Amniotic stem cell (primary cell): ENCODE data around the gene C3orf49.

ENCODE experiments used
- DNase-seq: peaks from one replicate; lab custom pipeline; 2025; lab: John Stamatoyannopoulos, UW

C3orf49 gene

GRCh38 chr3:63819151-63819398, at the start of gene C3orf49:
Gene C3orf49 (plus strand): TSS chr3:63819299. CDS start chr3:63819472, 173 bp downstream.
- no peak for DNase-seq

- no peak for DNase-seq
Measured at GRCh38 chr3:63774781-63775180, 44.3 kb upstream of the C3orf49 start.

GRCh38 chr3:63779227-63779626, 39.9 kb upstream of the C3orf49 start:
- no peak for DNase-seq

- DNase-seq, result peak; percentile 53
Measured at GRCh38 chr3:63791974-63792373, 27.1 kb upstream of the C3orf49 start.

- DNase-seq, result no peak
Measured at GRCh38 chr3:63795438-63795837, 23.7 kb upstream of the C3orf49 start.

GRCh38 chr3:63798544-63798943, 20.6 kb upstream of the C3orf49 start:
- DNase-seq, result no peak

GRCh38 chr3:63798949-63799348, 20.1 kb upstream of the C3orf49 start:
- DNase-seq, result no peak

GRCh38 chr3:63800097-63800496, 19.0 kb upstream of the C3orf49 start:
- DNase-seq, result no peak

GRCh38 chr3:63803911-63804310, 15.2 kb upstream of the C3orf49 start:
- no peak for DNase-seq

- DNase-seq, result no peak
Measured at GRCh38 chr3:63807961-63808565, 11.0 kb upstream of the C3orf49 start.

GRCh38 chr3:63808633-63809032, 10.5 kb upstream of the C3orf49 start:
- DNase-seq, result no peak

- DNase-seq, result no peak
Measured at GRCh38 chr3:63809607-63810006, 9.5 kb upstream of the C3orf49 start.

- DNase-seq, result no peak
Measured at GRCh38 chr3:63814237-63814636, 4.9 kb upstream of the C3orf49 start.

- no peak for DNase-seq
Measured at GRCh38 chr3:63817225-63817624, 1.9 kb upstream of the C3orf49 start.

- peak; percentile 37 for DNase-seq
Measured at GRCh38 chr3:63818282-63819150, 583 bp upstream of the C3orf49 start.

- peak; percentile 4 for DNase-seq
Measured at GRCh38 chr3:63824309-63824708, 5.2 kb downstream of the C3orf49 start.

- DNase-seq, result no peak
Measured at GRCh38 chr3:63830526-63830925, 11.4 kb downstream of the C3orf49 start.

- no peak for DNase-seq
Measured at GRCh38 chr3:63832395-63832794, 13.3 kb downstream of the C3orf49 start.

GRCh38 chr3:63841704-63842103, 22.6 kb downstream of the C3orf49 start:
- no peak for DNase-seq

GRCh38 chr3:63842127-63842526, 23.0 kb downstream of the C3orf49 start:
- DNase-seq, result no peak

GRCh38 chr3:63845215-63845614, 26.1 kb downstream of the C3orf49 start:
- no peak for DNase-seq

GRCh38 chr3:63847718-63848450, 28.8 kb downstream of the C3orf49 start:
- DNase-seq, result no peak

- DNase-seq, result no peak
Measured at GRCh38 chr3:63849175-63849574, 30.1 kb downstream of the C3orf49 start.
